ENCODE results near the gene PI4K2A.

The PI4K2A gene

DNA sequence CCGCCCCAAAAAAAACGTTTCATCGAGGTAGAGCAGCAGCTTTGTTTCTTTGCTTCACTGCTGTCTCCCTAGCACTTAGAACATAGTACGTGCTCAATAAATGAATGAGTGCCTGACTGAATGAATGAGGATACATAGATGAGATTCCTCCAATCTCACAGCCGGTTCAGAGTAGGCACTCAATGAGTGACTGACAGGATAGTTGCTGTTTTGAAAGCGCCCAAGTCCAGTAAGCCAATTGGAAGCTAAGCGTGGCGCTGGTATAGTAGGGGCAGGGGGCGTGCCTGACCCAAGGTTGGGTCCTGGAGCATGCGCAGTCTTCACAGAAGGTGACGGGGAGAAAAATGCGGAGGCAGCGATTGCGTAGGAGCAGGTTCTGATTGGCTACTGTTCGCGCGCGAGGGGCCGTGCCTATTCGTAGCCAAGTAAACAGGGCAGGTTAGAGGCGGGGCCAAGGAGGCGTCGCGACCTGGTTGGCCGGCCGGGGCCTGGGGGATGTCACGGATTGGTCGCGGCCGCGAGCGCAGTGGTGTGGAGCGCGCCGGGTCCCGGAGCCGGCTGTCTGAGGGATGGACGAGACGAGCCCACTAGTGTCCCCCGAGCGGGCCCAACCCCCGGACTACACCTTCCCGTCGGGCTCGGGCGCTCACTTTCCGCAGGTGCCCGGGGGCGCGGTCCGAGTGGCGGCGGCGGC, at the start of gene PI4K2A:
TSS of gene PI4K2A (plus strand) at position 498 of the 694 bp plus-strand sequence. CDS start at position 570, 72 bp downstream.
- DNase-seq (ENCODE audit: low read depth), result peak; percentile 98

DNA sequence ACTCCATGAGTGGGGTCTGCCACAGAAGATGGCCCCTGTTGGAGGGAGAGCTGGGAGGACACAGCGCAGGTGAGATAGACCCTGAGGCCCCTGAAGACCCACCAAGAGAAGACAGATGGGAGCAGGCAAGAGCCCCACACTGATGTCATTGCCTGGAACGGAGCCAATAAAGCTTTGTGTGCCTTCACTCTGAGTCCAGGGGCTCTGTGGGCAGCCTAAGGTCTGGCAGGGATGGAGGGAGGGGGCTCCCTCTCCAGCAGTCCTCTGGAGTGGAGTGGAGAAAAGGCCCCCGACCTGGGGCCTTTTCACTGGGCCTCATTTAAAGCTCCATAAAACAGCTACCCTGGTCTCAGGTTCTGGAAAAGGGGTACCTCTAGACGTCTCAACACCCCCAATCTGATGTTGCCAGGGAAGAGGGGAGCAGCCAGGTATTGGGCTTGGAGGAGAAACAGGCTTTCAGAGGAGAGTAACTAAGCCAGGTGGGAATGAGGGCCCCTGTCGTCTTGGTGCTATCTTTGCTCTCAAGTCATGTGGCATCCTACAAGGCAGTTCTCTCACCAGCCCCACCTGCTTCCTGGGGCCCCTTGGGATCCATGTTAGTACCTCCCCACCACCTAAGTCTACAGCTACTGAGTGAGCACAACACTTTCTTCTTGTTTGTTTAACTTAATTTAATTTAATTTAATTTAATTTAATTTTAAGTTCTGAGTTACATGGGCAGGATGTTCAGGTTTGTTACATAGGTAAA, 49.5 kb upstream of the PI4K2A start:
- DNase-seq (ENCODE audit: low read depth), result no peak

DNA sequence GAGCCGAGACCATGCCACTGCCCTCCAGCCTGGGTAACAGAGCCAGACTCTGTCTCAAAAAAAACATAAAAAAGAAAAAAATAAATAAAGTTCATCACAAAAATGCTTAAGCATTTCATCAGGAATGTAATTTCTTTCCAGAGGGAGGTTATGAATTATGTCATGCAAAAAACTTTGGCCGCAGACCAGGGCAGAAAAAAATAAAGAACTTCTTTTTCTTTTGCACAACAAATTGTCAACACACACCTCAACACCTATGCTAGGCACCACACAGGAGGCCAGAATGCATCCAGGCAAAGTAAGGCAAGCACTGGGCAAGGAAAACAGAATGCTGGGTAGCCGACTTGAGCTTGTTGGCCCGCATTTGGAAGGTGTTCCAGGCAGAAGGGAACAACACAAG, 47.0 kb upstream of the PI4K2A start:
- no peak for DNase-seq (ENCODE audit: low read depth)

DNA sequence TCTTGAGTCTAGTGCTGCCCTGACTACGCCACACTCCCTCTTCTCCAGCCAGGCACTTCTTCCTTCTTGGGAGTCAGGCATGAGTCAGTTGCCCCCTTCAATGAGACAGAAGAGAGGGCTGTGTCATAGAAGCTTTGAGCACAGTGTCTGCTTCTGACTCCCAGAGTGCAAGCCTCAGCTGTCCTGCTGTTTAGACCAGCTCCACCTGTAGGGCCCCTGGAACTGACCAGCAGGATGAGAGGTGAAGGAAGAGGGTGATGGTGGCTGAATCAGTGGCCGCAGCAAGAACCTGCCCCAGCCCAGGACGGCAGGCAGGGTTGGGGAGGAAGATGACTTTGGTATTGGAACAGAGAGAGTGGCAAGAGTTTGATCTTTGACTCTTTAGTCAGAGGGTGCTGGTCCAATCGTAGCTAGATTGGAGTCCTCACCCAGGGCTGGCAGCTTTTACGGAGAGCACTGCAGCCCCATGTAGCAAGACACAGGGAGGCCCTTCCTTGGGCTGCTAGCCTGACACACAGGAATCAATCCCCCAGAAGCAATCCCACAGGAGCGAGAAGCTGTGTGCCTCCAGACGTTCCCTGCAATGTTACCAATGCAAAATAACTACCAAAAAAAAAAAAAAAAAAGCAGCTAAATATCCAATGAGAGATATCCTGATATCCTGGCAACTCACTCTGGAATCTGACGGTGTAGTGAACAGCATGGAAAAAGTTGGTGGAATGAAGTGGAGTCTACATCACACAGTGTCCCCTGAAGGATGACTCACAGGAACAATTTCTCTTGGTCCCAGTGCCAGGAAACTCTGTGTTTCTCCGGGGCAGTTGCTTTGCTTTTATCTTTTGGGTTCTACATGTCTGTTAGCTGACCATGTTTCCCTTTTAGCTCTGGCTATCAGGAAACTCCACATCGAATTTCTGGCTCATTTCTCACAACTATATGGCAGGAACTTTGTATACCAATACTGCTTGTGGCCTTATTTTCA, 44.1 kb upstream of the PI4K2A start:
- DNase-seq (ENCODE audit: low read depth), result no peak

DNA sequence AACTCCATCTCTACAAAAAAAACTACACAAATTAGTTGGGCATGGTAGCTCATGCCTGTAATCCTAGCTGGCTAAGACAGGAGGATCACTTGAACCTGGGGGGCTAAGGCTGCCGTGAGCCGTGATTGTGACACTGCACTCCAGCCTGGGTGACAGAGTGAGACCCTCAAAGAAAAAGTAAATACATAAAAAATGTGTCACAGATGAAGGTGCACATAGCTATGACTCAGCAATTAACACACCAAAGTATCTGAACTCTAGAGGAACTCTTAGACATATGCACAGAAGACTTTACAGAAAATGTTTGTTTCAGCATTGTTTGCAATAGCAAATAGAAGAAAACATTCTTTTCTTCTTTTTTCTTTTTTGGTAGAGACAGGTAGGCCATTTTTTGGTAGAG, 42.7 kb upstream of the PI4K2A start:
- no peak for DNase-seq (ENCODE audit: low read depth)

DNA sequence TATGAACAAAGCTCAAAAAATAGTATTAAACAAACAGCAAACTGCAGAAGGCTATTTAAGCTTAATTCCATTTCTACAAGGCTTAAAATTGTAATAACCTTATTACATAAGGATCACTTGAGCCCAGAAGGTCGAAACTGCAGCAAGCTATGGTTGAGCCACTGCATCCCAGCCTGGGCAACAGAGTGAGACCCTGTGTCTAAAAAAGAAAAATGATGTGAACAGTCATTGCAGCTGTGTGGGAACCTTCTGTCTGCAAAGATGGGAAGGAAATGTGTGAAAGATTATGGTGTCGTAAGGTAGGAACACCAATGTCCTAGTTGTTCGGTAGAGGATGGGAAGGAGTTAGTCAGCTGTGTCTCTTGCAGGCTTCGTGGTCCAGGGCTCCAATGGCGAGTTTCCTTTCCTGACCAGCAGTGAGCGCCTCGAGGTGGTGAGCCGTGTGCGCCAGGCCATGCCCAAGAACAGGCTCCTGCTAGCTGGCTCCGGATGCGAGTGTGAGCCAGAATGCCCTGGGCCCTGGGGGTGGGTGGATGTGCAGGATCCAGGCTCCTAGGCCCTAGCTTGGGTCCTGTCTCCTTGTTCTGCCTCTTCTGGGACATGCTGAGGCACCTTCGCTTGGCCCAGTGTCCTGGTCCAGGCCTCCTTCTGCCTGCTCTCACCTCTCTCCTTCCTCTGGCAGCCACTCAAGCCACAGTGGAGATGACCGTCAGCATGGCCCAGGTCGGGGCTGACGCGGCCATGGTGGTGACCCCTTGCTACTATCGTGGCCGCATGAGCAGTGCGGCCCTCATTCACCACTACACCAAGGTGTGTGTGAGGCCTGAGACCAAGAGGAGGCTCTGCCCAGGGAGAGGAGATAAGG, 41.8 kb upstream of the PI4K2A start:
- no peak for DNase-seq (ENCODE audit: low read depth)

DNA sequence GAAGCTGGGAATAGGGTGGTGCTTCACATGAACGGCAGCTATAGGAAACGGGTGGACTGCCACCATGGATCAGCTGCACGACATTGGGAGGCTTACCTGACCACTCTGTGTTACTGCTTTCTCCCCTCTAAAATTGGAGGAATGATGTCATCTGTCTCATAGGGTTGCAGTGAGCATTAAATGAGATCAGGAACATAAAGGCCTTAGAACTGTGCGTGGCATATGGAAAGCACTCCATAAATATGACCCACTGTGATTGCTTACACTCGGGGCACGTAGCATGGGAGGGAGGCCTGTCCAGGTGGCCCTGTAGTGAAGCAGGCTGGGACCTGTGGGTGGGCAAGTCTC, 41.2 kb upstream of the PI4K2A start:
- no peak for DNase-seq (ENCODE audit: low read depth)

DNA sequence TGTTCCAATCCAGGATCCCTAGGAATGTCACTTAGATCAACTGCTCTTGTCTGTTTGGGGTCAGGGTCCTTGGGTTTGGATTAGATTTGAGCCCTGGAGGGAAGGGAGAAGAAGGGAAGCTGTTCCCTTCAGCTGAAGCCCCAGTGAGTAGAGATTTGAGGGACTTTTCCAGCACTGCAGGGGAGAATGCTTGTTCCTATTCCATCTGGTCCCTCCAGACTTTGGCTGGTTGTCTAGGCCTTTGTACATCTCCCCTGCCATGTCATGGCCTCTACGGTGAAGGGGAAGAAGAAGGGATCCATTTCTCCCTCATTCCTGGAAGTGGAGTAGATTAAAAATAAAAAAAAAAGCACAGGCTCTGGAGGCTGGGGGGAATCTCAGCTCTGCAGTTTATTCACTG, 39.9 kb upstream of the PI4K2A start:
- DNase-seq (ENCODE audit: low read depth), result no peak

DNA sequence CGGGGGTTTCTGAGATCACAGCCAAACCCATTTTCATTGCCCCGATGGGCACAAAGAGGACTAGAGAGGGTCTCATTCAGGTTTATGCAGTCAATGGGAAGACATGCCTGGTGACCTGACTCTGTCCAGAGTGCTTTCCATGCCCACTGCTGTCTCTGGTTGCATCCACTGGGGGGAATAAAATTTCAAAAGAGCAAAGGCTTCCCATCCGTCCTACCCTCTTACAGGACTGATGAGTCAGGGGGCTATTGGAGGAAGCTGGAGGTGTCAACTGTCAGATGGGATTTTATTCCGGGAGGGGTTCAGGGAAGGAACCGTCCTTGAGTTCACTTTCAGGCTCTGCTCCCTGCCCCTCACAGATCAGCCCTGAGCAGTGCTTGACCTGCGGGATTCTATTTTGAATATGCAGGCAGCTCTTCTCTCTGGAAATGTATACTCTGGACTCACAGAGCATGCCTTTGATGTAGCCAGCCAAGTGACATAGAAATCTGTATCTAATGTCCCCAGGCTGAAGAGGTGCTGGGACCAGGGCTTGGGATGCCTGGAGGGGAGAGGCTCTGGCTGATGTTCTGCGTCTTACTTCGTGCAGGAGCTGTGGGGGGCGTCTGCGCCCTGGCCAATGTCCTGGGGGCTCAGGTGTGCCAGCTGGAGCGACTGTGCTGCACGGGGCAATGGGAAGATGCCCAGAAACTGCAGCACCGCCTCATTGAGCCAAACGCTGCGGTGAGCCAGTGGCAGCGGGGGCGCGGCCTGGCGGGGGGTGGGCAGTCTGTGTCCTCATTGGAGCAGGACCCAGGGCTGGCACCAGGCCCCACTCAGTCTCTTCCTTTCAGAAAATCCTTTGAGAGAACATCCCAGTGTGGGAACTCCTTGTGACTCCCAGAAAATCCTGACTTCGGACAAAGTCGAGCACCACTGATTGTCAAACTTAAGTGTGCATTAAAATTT, 38.9 kb upstream of the PI4K2A start:
- no peak for DNase-seq (ENCODE audit: low read depth)

DNA sequence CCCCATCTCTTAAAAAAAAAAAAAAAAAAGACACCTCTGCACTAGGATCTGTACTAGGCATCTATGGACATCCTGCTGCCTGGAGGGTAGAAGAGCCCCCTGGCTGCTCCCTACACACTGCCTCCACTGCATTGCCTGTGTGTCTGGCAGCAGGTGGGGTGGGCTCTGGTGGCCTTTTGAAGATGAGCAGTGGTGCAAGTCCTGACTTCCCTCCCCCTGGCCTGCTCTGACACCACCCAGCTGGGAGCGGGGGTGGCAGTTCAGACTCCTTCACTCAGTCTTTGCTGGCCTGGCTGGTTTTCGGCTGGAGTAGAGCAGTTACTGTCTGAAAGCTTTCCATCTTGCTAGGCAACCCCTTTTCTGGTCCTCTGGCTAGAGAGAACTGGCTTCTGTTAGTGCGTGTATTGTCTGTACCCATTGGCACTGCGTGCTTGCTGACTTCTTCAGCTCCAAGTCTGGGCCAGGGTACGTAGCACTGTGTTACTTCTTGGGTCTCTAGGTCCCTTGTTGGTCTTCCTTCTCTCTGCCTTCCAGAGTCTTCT, 33.3 kb upstream of the PI4K2A start:
- DNase-seq (ENCODE audit: low read depth), result no peak

DNA sequence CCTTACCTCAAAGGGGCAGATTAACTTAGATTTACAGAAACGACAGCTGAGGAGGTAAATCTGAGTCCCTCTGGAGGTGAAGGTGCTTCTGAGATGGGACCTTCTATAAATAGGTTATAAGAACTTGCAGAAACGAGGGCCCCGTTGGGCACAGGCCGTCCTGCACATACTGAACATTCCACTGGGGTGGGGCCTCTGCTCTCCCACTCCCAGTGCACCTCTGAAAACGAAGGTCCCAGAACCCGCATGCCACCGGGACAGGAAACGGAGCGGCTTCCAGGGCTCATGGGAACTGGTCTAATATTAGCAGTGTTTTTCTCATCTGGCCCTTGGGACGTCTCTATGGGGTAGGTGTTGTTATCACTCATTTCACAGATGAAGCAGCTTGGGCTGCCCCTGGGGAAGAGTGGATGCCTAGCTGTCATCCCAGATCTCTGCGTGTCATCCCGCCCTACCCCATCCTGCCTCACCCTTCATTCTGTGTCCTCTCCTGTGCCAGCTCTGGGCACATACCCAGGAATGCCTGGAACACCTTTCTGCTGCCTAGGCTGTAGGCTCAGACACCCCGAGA, 31.4 kb upstream of the PI4K2A start:
- no peak for DNase-seq (ENCODE audit: low read depth)

DNA sequence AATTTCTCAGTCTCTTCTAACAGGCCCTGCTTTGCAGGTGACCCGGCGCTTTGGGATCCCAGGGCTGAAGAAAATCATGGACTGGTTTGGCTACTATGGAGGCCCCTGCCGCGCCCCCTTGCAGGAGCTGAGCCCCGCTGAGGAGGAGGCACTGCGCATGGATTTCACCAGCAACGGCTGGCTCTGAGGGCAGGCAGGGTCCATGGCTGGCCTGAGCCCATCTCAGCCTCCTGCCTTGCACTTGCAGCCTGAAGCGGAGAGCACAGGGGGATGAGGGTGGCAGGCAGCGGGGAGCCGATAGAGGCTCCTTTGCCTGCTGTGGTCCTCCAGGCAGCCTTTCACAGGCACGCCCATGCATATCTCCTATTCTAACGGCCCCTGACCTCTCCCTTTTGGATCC, 29.0 kb upstream of the PI4K2A start:
- DNase-seq (ENCODE audit: low read depth), result no peak

DNA sequence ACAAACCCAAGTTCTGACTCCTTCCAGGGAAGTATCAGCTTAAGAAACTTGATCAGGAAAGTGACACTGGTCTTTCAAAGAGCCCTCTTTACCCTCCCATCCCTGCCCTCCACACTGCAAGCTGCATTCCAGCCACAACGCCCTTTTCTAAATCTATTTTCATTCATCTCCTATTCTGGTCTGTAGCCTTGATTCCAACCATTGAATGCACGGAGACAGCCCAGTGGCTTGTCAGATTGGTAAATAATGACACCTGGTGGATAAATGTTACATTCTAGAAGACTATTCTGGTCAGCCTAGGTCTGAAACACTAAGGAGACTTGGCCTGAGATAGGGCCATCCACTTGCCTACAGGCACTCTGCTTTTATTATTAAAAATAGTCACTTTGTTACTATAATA, 28.1 kb upstream of the PI4K2A start:
- no peak for DNase-seq (ENCODE audit: low read depth)

DNA sequence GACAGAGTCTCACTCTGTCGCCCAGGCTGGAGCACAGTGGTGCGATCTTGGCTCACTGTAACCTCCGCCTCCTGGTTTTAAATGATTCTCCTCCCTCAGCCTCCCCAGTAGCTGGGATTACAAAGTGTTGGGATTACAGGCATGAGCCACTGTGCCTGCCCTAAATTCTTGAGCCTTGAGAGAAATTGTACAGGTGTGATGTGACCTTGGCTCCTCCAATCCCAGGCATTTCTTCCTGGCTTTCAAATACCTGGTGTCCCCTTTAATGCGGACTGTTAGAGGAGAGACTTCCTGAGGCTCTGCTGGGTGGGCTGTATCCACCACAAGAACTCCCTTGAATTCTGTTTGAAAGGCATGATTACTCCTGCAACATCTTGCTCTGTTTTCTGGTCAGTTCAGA, 22.2 kb upstream of the PI4K2A start:
- no peak for DNase-seq (ENCODE audit: low read depth)

DNA sequence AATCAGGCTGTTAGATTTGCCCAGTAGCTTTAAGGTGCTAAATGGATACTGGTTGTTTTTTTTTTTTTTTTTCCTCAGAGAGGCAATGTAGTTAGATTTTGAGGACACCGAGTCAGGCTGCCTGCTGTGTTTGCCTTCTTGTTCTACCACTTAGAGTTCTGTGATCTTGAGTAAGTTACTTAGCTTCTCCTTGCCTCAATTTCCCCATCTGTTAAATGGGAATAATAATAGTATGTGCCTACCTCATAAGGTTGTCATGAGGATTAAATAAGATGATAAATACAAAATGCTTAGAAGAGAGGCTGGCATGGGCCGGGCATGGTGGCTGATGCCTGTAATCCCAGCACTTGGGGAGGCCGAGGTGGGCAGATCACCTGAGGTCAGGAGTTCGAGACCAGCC, 21.7 kb upstream of the PI4K2A start:
- no peak for DNase-seq (ENCODE audit: low read depth)

DNA sequence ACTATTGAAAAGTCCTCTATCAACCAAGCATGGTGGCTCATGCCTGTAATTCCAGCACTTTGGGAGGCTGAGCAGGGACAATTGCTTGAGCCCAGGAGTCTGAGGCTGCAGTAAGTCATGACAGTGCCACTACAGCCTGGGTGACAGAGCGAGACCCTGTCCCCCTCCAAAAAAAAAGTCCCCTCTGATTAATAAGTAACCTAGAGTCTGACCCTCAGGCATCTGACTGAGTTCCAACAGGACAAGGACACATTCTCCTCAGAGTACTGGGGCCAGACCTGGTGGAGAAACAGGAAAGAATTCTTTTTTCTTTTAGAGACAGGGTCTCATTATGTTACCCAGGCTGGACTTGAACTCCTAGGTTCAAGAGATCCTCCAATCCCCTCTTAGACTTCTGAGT, 17.2 kb upstream of the PI4K2A start:
- no peak for DNase-seq (ENCODE audit: low read depth)

DNA sequence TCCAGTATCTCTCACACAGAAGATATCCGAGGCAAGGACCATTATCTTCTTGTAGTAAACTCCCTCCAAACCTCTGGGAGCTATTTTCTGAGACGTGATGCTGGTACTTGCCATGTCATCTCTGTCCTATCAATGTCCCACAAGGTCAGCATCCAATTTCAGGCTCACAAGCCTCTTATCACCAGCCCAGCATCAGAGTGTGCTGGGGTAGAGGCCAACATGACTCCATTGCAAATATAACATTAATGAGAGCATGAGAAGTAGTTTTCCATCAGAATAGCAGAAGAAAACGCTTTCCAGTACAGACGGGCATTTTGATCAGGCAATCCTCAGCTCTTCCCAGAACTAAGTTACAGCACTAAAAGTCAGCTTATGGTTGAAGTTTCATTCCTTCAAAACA, 12.7 kb upstream of the PI4K2A start:
- DNase-seq (ENCODE audit: low read depth), result no peak

DNA sequence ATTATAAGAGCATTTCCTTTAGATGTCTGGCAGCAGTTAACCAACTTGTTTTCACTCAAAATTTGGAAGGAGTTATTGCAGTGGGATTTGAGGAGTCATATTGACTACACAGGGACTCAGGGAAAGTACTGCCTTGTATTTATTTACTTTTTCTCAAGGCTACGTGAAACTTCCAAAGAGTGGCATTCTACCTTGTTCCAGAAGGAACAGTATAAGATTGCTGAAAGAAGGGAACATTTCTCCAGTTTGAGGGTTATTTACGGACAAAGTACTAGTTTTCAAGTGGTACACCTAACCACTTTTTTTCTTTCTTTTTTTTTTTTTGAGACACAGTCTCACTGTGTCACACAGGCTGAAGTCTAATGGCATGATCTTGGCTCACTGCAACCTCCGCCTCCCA, 12.2 kb upstream of the PI4K2A start:
- no peak for DNase-seq (ENCODE audit: low read depth)

DNA sequence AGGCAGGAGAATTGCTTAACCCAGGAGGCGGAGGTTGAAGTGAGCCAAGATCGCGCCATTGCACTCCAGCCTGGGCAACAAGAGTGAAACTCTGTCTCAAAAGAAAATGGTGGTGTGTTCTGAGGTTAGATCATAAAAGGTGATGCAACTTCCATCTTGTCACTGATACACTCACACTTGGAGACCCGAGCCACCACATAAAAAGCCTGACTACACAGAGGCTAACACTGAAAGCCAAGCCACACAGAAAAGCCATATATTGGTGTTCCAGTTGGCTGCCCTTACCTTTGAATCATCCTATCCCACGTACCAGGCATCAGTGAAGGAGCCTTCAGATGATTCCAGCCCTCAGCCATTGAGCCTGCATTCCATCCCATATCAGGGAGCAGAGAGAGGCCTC, 11.2 kb upstream of the PI4K2A start:
- DNase-seq (ENCODE audit: low read depth), result no peak

DNA sequence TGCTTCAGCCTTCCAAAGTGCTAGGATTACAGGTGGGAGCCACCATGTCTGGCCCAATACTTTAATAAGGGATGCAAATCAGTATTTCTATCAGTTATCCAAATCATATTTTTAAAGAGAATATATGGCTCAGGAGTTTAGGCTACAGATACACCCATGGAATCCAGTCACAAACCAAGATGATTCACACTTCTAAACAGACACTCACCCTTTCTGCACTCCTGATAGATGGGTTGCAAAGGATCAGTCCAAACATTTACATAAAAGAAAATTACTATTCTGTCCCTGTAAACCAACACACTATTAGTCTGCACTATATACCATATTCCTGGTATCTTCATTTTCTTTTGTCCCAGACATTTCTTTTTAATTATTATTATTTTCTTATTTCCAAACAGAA, 9.4 kb upstream of the PI4K2A start:
- DNase-seq (ENCODE audit: low read depth), result no peak

Data from stimulated activated CD8-positive, alpha-beta memory T cell treated with anti-CD3 and anti-CD28 coated beads, Interleukin-12 subunit alpha, Interleukin-12 subunit beta, amount 100 ng/mL, for 4 hours (primary cell).